Renal cortex interstitium (tissue), 3 donors: ENCODE data around the gene HDC. TPM values are rescaled to one million over a fixed set of nuclear protein-coding genes. Genes with fewer than 3 reads are reported as not detected.

ENCODE experiments used
- polyA plus RNA-seq, 3 donors: library from polyadenylated mRNA; unstranded; fragments of 120-200 nt; gene quantifications; one replicate each; pipeline ENCODE4 v1.2.1, GENCODE V29; 2013; ENCODE audit not compliant: insufficient read length in 3 of 3

Gene HDC
- polyA plus RNA-seq, 3 donors: 0.42 to 0.56 (median 0.48) TPM

Other genes with a start within 250 kb of the HDC start
- gene ATP8B4, start 146.5 kb downstream of the HDC start, polyA plus RNA-seq: 1 to 10 TPM; 3.2 to 5.0 (median 3.3) TPM
- 10 to 100 TPM; 53.6 to 81.2 (median 59.3) TPM for gene SLC27A2, start 83.5 kb downstream of the HDC start, polyA plus RNA-seq
- 10 to 100 TPM; 27.2 to 32.8 (median 30.2) TPM for gene GABPB1, start 89.5 kb upstream of the HDC start, polyA plus RNA-seq
- 10 to 100 TPM; 50.8 to 62.3 (median 61.7) TPM for gene USP8, start 158.7 kb upstream of the HDC start, polyA plus RNA-seq